ENCODE data around the gene BEX3. TPM values are rescaled to one million over a fixed set of nuclear protein-coding genes. Genes with fewer than 3 reads are reported as not detected.

BEX3 gene
- total RNA-seq, 6 experiments from 2014 or later = 251 to 325 (median 291) TPM

DNA sequence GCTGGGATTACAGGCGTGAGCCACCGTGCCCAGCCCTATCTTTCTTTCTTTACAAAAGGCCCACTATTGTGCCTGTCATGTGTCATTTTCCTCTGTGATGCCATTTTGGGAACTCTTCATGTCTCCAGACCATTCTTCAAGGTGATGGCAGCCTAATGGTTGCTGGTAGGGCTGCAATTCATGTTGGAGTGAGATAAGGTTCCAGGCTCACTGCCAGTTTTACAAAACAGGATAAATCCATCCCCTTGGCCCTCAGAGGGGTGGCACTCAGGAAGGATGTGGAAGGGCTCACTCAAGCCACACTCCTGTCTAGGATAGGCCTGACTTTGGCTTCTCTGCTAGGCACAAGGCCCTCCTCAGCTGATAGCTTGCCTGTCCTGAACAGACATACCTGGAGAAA, 16.2 kb upstream of the BEX3 start:
- H3K27me3 Mint-ChIP-seq (ENCODE audit: insufficient read depth) = peaks cover 1% of the 10 kb centered on the region; the same call in 1 of the 2 replicates
- peak overlapping the region; percentile 53; the same call in 1 of the 2 replicates for H3K27ac Mint-ChIP-seq
- no peak for DNase-seq

DNA sequence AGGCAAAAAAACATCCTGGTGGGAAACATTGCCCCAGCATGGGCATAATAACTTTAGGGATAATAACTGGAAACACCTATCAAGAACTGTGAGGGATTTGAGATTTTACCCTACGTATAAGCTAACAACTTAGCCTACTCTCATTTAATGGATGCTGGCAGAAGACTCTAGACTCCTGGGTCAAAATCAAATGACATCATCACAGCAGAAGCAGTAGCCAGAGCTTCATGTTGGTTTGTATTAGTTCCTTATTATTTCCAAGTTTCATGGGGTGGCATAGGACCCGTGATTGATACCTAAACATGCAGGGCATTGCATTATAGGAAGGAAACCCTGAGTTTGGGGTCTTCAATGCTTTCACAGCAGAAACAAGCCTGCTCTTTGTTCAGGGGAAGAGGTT, 15.4 kb upstream of the BEX3 start:
- H3K4me3 Mint-ChIP-seq = no peak overlapping the region
- TF ChIP-seq, protein P1, sequence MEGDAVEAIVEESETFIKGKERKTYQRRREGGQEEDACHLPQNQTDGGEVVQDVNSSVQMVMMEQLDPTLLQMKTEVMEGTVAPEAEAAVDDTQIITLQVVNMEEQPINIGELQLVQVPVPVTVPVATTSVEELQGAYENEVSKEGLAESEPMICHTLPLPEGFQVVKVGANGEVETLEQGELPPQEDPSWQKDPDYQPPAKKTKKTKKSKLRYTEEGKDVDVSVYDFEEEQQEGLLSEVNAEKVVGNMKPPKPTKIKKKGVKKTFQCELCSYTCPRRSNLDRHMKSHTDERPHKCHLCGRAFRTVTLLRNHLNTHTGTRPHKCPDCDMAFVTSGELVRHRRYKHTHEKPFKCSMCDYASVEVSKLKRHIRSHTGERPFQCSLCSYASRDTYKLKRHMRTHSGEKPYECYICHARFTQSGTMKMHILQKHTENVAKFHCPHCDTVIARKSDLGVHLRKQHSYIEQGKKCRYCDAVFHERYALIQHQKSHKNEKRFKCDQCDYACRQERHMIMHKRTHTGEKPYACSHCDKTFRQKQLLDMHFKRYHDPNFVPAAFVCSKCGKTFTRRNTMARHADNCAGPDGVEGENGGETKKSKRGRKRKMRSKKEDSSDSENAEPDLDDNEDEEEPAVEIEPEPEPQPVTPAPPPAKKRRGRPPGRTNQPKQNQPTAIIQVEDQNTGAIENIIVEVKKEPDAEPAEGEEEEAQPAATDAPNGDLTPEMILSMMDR (IDR thresholded peaks at IDR 0.05) = no peak
- peaks cover 1% of the 10 kb centered on the region; the same call in 1 of the 2 replicates for H3K27me3 Mint-ChIP-seq (ENCODE audit: insufficient read depth)

More for the DNA sequence above, 16.2 kb upstream of the BEX3 start:
- peaks cover 52% of the 10 kb centered on the region for H3K4me1 Mint-ChIP-seq (ENCODE audit: low read depth)
- H3K4me3 Mint-ChIP-seq = no peak overlapping the region
- peaks cover 14% of the 10 kb centered on the region for H3K36me3 Mint-ChIP-seq (ENCODE audit: low read depth)
- H3K9me3 Mint-ChIP-seq = no peaks in the 10 kb centered on the region
- TF ChIP-seq, protein P1 (IDR thresholded peaks at IDR 0.05) = no peak

DNA sequence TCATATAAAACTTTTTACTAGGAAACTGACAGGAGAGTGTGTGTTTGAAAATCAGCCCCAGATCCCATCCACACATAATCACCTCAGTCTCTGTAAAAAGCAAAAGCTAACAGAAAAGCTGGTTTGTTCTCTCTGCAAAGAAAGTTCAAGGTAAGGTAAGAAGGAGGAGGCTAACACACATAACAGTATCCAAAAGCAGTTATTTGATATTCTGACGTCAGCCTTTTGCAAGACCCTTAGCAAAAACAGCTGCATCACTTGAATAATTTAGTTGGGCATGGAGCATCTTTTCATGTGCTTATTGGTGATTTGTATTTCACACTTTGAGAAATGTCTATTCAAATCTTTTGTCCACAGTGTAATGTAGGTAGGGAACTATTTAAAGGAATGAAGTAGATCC, 14.5 kb upstream of the BEX3 start:
- H3K9me3 Mint-ChIP-seq = no peaks in the 10 kb centered on the region
- H3K4me3 Mint-ChIP-seq = peak overlapping the region; percentile 28; the same call in 1 of the 2 replicates
- peaks cover 49% of the 10 kb centered on the region for H3K4me1 Mint-ChIP-seq (ENCODE audit: low read depth)
- TF ChIP-seq, protein P1 (IDR thresholded peaks at IDR 0.05) = no peak
- H3K27ac Mint-ChIP-seq = peak overlapping the region; percentile 58
- H3K36me3 Mint-ChIP-seq (ENCODE audit: low read depth) = peaks cover 8% of the 10 kb centered on the region
- DNase-seq = no peak
- peaks cover 1% of the 10 kb centered on the region; the same call in 1 of the 2 replicates for H3K27me3 Mint-ChIP-seq (ENCODE audit: insufficient read depth)

More for the DNA sequence above, 15.4 kb upstream of the BEX3 start:
- H3K9me3 Mint-ChIP-seq = no peaks in the 10 kb centered on the region
- DNase-seq = no peak
- H3K27ac Mint-ChIP-seq = peak overlapping the region; percentile 37; the same call in 1 of the 2 replicates
- H3K4me1 Mint-ChIP-seq (ENCODE audit: low read depth) = peaks cover 47% of the 10 kb centered on the region
- H3K36me3 Mint-ChIP-seq (ENCODE audit: low read depth) = peaks cover 14% of the 10 kb centered on the region

DNA sequence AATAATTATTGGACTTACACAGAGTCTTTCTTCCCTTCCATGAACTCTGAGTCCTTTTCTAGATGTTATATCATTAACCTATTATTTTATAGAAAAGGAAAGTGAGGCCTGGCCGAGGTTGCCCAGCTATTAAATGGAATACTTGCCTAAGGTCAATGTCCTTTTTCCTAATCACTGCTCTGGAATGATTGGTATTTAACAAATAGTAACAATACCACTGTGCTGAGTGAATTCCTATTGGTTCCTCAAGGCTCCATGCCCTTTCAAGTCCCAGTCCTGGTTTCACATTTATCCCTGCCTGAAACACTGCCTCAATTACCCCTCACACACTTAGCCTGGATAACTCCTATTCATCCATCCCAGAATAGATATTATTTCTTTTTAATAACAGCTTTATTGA, 13.9 kb upstream of the BEX3 start:
- no peaks in the 10 kb centered on the region for H3K9me3 Mint-ChIP-seq
- H3K4me1 Mint-ChIP-seq (ENCODE audit: low read depth) = peaks cover 53% of the 10 kb centered on the region
- peaks cover 1% of the 10 kb centered on the region; the same call in 1 of the 2 replicates for H3K27me3 Mint-ChIP-seq (ENCODE audit: insufficient read depth)
- TF ChIP-seq, protein P1 (IDR thresholded peaks at IDR 0.05) = no peak
- 0 out of 2 replicates have a peak overlapping the region, but pooled peaks have one; percentile 17 for H3K4me3 Mint-ChIP-seq
- H3K27ac Mint-ChIP-seq = peak overlapping the region; percentile 45; the same call in 1 of the 2 replicates
- peak; percentile 36 for DNase-seq
- H3K36me3 Mint-ChIP-seq (ENCODE audit: low read depth) = peaks cover 5% of the 10 kb centered on the region

DNA sequence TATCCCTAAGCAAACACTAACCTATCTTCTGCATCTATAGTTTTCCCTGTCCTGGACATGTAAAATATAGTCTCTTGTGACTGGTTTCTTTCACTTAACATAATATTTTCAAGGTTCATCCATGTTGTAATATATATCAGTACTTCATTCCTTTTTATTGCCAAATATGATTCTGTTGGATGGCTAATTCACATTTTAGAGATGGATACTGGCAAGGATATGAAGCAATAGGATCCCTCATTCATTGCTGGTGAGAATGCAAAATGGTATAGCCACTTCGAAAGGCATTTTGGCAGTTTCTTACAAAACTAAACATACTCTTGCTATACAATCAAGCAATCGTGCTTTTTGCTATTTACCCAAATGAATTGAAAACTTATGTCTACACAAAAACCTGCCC, 13.3 kb upstream of the BEX3 start:
- 0 out of 2 replicates have a peak overlapping the region, but pooled peaks have one; percentile 45 for H3K27ac Mint-ChIP-seq

More for the DNA sequence above, 13.3 kb upstream of the BEX3 start:
- Mint-ChIP-seq H3K27me3 (ENCODE audit: insufficient read depth) (peaks cover 1% of the 10 kb centered on the region; the same call in 1 of the 2 replicates), H3K4me3 (no peak overlapping the region), H3K36me3 (ENCODE audit: low read depth) (no peaks in the 10 kb centered on the region), H3K9me3 (no peaks in the 10 kb centered on the region), H3K4me1 (ENCODE audit: low read depth) (peaks cover 53% of the 10 kb centered on the region)
- TF ChIP-seq, protein P1 (IDR thresholded peaks at IDR 0.05) = no peak
- no peak for DNase-seq
